IPS-15b (cell line): Measurements from ENCODE around the gene ANKS4B.
"Not testable (repeated sequence)": the region's sequence is repeated elsewhere in the genome, so short reads cannot be mapped to it uniquely, and the experiment has no call there.

Source experiments
- H3K27me3 ChIP-seq: one replicate; pipeline ENCODE4 v1.6.1; 2013; ENCODE audit warnings: low read length; ENCODE audit not compliant: control insufficient read depth, insufficient read depth
- H3K36me3 ChIP-seq: one replicate; pipeline ENCODE4 v1.6.1; 2013; ENCODE audit warnings: low read length; ENCODE audit not compliant: control insufficient read depth, insufficient read depth
- H3K4me1 ChIP-seq: one replicate; pipeline ENCODE4 v1.6.1; 2013; ENCODE audit warnings: mild to moderate bottlenecking, low read length; ENCODE audit not compliant: control insufficient read depth, insufficient read depth
- H3K4me3 ChIP-seq: one replicate; pipeline ENCODE4 v1.5.1; 2013; ENCODE audit warnings: low read depth, low read length
- H3K9ac ChIP-seq: one replicate; pipeline ENCODE4 v1.6.1; 2013; ENCODE audit warnings: low read depth, mild to moderate bottlenecking, low read length
- H3K9me3 ChIP-seq: one replicate; pipeline ENCODE4 v1.6.1; 2013; ENCODE audit warnings: mild to moderate bottlenecking, low read length; ENCODE audit not compliant: control insufficient read depth, insufficient read depth

ANKS4B gene

DNA sequence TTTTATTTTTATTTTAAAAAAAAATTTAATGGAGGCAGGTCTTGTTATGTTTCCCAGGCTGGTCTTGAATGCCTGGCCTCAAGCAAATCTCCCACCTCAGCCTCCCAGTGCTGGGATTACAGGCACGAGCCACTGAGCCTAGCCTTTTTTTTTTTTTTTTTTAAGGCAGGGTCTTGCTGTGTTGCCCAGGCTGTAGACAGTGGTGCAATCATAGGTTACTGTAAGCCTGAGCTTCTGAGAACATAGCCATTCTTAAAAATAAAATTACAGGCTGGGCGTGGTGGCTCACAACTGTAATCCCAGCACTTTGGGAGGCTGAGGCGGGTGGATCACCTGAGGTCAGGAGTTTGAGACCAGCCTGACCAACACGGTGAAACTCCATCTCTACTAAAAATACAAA lies 14.7 kb downstream of the ANKS4B start:
- not testable (repeated sequence) for H3K36me3 ChIP-seq, H3K27me3 ChIP-seq, H3K4me1 ChIP-seq, H3K9me3 ChIP-seq, H3K4me3 ChIP-seq, H3K9ac ChIP-seq

DNA sequence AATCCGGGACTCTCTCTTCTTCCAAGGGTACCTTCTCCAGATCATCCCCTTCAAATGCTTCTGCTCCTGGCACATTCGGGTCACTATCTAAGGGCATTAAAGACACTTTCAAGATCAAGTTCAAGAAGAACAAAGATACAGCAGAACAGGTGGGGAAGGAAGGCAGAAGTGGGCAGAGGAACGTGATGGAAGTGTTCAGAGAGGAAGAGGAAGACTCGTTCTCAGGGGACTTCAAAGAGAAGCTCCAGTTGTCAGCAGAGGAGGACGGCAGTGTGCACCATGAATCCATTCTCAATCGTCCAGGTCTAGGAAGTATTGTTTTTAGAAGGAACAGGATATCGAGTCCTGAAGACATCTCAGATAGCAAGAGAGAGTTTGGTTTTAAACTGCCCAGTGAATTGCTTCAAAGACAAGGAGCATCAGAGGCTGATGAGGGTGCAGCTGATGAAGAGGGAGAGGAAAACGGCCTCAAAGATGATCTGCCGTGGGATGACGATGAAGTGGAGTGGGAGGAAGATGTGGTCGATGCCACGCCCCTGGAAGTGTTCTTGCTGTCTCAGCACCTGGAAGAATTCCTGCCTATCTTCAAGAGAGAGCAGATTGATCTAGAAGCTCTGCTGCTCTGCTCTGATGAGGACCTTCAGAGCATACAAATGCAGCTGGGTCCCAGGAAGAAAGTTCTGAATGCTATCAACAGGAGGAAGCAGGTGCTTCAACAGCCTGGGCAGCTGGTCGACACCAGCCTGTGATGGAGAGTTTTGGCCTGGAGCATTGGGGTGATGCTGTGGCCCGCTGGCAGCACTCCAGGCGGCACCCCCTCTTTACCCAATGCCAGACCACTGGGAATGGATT lies 16.8 kb downstream of the ANKS4B start:
- H3K9me3 ChIP-seq: no peaks in the 10 kb centered on the region
- no peaks in the 10 kb centered on the region for H3K4me1 ChIP-seq
- no peaks in the 10 kb centered on the region for H3K36me3 ChIP-seq
- no peaks in the 10 kb centered on the region for H3K27me3 ChIP-seq
- H3K4me3 ChIP-seq: no peak overlapping the region
- H3K9ac ChIP-seq: no peak overlapping the region

GRCh38 chr16:21253470-21253869 lies 20.0 kb downstream of the ANKS4B start:
- Histone ChIP-seq H3K27me3 (no peaks in the 10 kb centered on the region), H3K36me3 (no peaks in the 10 kb centered on the region), H3K4me1 (no peaks in the 10 kb centered on the region), H3K4me3 (no peak overlapping the region), H3K9ac (no peak overlapping the region), H3K9me3 (no peaks in the 10 kb centered on the region)

- no peak overlapping the region for H3K4me3 ChIP-seq
- no peaks in the 10 kb centered on the region for H3K9me3 ChIP-seq
- no peaks in the 10 kb centered on the region for H3K36me3 ChIP-seq
- no peaks in the 10 kb centered on the region for H3K27me3 ChIP-seq
- H3K4me1 ChIP-seq: no peaks in the 10 kb centered on the region
- H3K9ac ChIP-seq: no peak overlapping the region
These were observed 23.1 kb downstream of the ANKS4B start for GRCh38 chr16:21256636-21257035.

DNA sequence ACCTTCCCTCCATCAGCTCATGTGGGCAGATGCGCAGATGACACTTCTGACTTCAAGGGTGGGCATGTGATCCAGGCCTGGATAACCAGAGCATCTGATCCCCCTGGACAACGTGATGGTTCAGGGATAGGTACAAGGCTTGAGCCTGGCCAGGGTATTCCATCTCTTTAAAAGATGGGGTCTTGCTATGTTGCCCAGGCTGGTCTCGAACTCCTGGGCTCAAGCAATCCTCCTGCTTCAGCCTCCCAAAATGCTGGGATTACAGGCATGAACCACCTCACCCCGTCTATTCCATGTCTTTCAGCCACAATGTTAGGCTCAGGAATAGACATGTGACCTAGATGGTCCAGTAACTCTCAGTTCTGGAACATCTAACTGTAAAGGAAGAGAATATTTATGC lies 23.8 kb downstream of the ANKS4B start:
- no peaks in the 10 kb centered on the region for H3K27me3 ChIP-seq
- H3K4me3 ChIP-seq: no peak overlapping the region
- H3K9me3 ChIP-seq: no peaks in the 10 kb centered on the region
- no peak overlapping the region for H3K9ac ChIP-seq
- H3K4me1 ChIP-seq: no peaks in the 10 kb centered on the region
- H3K36me3 ChIP-seq: no peaks in the 10 kb centered on the region

GRCh38 chr16:21260870-21261791 lies 27.6 kb downstream of the ANKS4B start:
- H3K4me1 ChIP-seq: no peaks in the 10 kb centered on the region
- no peak overlapping the region for H3K4me3 ChIP-seq

GRCh38 chr16:21262779-21263639 lies 29.5 kb downstream of the ANKS4B start:
- H3K4me3 ChIP-seq: no peak overlapping the region
- no peaks in the 10 kb centered on the region for H3K36me3 ChIP-seq
- no peak overlapping the region for H3K9ac ChIP-seq
- no peaks in the 10 kb centered on the region for H3K9me3 ChIP-seq
- H3K27me3 ChIP-seq: no peaks in the 10 kb centered on the region
- no peaks in the 10 kb centered on the region for H3K4me1 ChIP-seq

More at GRCh38 chr16:21260870-21261791, 27.6 kb downstream of the ANKS4B start:
- H3K27me3 ChIP-seq: no peaks in the 10 kb centered on the region
- no peaks in the 10 kb centered on the region for H3K36me3 ChIP-seq
- no peaks in the 10 kb centered on the region for H3K9me3 ChIP-seq
- H3K9ac ChIP-seq: no peak overlapping the region

DNA sequence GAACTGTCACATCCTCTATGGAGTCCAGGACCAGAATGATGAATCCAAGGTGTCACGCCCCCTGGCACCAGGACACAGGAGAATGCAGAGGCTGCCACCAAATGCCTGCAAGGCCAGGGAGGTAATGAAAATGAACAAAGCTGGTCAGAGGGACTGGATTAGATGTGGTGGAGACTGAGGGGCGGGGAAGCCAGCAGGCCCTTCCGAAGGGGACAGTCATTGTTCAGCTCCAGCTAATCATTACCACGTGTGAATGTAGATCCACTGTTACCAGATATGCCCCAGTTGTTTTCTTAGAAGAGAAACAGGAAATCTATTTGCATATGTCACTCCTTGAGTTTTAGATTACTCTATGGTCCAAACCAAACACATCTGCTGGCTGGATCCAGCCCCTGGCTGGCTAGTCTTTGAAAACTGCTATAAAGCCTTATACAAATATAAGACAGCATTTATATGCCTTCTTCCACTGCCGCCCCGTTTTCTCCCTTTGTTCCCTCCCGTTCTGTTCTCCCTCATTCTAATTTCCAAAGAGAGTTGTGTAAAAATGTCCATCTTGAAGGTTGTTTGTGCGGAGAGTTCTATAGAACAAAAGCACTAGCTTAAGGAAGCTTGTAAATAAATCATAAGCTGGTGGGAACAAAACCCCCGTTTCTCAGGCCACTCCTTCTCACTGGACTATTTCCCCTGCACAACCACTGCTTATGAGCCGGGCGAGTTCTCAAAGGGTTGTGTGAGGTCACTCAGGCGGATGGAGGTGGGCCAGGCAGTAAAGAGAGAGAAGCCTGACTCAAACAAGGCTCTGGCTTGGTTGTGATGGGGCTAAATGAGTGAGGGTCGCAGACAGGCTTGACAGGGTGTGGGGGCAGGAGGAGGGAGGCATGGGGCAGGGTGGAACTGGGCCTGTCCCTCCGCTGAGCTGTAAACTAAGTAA lies 30.4 kb downstream of the ANKS4B start:
- Histone ChIP-seq H3K4me3 (no peak overlapping the region), H3K9ac (no peak overlapping the region), H3K9me3 (no peaks in the 10 kb centered on the region), H3K4me1 (no peaks in the 10 kb centered on the region), H3K27me3 (no peaks in the 10 kb centered on the region), H3K36me3 (no peaks in the 10 kb centered on the region)

DNA sequence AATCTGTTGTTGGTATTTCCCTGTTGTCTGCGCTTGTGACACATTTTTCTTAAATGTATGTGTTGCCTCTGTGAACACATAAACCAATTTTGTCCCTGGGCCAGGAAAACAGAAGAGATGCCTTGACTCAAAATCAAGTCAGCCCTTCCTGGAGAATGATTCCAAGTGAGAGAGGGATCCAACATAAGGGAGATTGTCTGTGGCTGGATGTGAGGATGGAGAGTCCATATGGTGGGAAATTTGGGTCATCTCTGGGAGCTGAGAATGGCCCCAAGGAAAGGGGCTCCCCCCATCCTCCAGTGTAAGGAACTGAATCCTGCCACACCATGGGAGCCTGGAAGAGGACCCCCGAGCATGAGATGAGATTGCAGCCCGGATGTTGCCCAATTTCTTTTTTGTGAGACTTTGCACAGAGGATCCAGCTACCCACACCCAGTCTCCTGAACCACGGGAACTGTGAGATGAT lies 31.1 kb downstream of the ANKS4B start:
- H3K9me3 ChIP-seq: no peaks in the 10 kb centered on the region
- no peaks in the 10 kb centered on the region for H3K36me3 ChIP-seq
- H3K9ac ChIP-seq: no peak overlapping the region
- no peaks in the 10 kb centered on the region for H3K4me1 ChIP-seq
- H3K27me3 ChIP-seq: no peaks in the 10 kb centered on the region
- no peak overlapping the region for H3K4me3 ChIP-seq

DNA sequence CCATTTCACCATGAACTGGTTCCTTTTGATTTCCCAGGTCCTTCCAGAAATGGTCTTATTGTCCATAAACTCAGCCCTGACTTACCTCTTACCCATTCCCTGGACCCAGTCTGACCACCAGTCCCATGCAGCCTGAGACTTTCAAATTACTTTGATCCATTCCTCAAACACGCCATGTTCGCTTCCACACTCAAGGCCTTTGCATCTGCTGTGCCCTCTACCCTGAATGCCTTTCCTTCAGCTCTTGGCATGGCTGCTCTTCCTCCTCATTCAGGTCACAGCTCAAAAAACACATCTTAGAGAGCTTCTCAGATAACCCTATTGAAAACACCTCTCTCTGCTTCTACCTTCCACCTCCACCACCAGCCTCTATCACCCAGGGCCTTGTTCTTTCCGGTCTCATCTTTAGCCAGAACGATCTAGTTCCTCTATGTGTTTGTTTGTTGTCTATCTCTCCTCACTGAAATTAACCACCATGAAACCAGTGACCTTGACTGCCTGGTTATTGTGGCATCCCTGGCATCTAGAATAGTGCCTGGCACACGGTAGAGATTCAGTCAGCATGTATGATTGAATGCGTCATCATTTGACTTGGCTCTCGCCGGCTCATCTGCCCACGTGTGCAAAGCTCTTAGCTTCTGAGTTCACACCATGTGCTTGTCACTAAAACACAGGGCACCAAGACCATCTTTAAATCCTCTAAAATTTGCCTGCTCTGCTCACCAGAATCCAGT lies 31.8 kb downstream of the ANKS4B start:
- no peak overlapping the region for H3K4me3 ChIP-seq
- H3K4me1 ChIP-seq: no peaks in the 10 kb centered on the region
- H3K9ac ChIP-seq: no peak overlapping the region
- no peaks in the 10 kb centered on the region for H3K36me3 ChIP-seq
- no peaks in the 10 kb centered on the region for H3K27me3 ChIP-seq
- no peaks in the 10 kb centered on the region for H3K9me3 ChIP-seq
